Stimulated activated CD8-positive, alpha-beta memory T cell treated with anti-CD3 and anti-CD28 coated beads, Interleukin-15, amount 100 ng/mL, for 4 hours (primary cell): Measurements from ENCODE around the gene ZSCAN9.

Source experiments
- DNase-seq, 2 donors: peaks; one replicate each; pipeline ENCODE4 v3.0.0-alpha.2; 2020; ENCODE audit warnings: low read depth in 2 of 2

ZSCAN9 gene

DNA sequence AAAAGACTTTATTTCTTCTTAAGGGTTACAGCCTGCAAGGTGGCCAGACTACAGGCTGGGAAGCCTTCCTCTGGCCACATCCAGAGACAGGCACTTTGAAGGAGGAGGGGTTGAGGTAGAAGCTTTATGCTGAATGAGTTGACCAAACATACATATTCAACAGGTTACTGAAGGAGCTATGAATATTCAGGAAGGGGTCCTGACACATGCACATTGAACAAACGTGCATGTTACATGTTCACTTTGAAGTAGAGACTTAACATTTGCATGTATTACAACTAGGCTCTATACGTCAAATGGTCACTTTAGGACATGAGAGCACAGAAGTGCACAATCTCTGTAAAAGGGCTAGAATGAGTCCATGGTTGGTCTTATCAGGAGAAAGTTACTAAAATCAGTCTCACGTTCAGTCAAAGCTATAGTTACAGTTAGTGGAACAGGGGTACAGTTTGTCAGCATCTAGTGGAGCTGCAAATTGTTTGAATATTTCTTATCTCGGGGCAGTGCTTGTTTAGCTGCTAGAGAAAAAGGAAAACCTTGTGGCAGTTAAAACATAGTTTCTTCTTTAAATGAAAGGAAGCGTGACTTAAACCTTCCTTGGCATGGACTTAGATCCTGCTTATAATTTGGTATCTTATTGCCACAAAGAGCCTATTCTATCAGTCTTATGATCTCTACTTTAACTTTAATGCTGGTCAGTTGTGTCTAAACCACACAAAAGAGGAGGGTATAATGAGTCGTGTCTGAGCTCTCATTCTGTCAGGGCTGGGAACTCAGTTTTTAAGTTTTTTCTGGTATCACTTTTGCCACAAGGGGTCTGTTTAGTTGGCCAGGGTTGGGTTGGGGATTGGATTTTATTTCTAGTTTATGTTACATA, 4.6 kb upstream of the ZSCAN9 start:
- DNase-seq: no peak

DNA sequence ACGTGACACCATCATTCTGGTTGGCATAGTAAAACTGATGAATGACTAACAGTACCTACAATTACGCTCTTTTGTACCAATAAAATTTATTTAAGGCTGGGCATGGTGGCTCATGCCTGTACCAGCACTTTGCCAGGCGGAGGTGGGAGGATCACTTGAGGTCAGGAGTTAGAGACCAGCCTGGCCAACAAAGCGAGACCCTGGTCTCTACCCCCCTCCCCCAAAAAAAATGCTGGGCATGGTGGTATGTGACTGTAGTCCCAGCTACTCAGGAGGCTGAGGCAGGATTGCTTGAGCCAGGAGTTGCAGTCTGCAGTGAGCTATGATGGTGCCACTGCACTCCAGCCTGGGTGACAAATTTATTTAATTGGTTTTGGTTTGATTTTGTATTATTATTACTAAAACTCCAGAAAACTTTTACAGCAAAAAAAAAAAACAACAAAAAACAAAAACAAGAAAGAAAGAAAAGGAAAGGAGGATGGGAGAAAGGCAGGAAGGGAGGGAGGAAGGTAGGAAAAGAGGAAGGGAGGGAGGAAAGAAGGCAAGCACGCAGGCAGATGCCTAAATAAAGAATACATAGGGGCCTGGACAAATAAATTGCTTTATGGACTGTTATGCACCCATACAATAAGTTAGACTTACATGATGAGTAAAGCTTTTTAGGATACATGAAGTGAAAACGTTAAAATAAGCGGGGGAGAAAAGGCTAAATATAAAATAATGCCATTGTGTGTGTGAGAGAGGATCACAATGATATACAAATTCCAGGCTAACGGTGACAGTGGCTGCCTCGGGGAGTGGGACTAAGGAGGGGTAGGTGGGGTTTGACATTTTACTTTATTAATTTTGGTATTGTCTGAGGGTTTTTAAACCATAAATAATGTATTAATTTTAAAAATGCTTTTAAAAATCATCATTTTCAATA, 682 bp upstream of the ZSCAN9 start:
- DNase-seq: no peak

DNA sequence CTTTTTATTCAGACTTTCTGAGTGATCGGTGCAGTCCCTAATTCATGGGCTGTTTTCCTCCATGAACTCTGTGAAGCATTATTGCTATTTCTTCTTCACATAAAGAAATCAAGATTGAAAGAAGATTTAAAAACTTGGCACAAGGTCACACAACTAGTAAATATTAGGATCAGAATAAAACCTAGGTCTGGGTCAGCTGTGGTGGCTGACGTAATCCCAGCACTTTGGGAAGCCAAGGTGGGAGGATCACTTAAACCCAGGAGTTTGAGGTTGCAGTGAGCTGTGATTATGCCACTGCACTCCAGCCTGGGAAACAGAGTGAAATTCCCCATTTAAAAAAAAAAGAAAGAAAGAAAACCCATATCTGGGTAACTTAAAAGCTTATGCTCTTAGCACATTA, 1.4 kb downstream of the ZSCAN9 start:
- DNase-seq: no peak

DNA sequence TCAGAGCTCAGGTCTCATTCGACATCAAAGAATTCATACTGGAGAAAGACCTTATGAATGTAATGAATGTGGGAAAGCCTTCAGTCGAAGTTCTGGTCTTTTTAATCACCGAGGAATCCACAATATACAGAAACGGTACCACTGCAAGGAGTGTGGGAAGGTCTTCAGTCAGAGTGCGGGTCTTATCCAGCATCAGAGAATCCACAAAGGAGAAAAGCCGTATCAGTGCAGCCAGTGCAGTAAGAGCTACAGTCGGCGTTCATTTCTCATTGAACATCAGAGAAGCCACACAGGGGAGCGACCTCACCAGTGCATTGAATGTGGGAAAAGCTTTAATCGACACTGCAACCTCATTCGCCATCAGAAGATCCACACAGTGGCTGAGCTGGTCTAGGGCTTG, 7.7 kb downstream of the ZSCAN9 start:
- DNase-seq: no peak

DNA sequence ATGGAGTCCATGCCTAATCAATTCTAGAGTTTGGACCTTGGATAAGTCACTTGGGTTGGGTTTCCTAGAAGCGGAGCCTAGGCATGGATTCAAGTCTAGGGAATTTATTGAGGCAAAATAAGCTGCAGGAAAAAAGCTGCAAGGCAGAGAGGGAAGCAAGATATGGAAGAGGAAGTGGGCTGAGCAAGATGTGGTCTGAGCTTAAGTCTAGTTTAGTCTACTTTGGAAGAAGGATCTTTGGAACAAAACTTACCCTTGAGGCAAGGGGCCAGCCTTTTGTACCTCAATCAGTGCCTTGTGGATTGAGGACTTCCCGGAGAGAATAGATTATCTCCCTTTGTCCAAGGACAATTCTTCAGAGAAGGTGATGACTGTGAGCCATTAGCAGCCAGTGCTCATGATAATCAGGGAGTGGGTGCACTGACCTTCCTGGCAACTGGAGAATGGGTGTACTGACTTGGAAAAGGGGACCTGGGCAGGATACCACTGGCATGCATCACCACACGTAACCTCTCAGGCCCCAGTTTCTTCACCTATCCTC, 10.9 kb downstream of the ZSCAN9 start:
- DNase-seq: no peak

DNA sequence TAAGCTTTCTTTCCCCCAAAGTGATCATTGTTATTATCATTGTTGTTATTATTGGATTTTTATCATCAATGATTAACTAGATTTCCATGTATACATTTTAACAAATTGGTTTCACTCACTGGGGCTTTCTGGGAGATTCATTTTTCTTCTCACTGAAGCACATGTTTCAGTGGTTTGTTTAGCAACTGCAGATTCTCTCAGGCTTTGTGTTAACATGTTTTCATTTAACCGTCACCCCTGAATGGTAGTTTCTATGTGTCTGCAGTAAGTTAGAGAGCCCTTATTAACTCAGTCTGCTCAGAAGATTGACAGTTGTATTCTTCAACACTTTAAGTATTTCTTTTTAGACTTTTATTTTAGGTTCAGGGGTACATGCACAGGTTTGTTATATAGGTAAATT, 14.6 kb downstream of the ZSCAN9 start:
- DNase-seq: no peak

DNA sequence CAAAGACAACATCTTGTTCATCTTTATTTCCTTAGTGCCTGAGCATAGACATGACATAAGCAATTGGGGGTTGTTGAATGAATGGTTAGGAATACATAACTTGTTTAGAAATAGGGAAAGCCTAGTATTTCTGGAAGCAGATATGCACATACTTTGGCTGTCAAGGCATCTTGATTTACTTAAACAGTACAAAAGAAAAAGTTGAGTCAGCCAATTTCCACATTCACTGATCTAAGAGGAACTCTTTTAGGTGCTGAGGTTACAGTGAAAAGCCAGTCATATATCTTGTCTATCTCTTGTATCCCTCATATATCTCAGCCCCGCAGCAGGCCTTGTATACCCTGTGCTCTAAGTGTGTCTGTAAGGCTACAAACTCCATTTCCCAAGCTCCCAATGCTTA, 15.4 kb downstream of the ZSCAN9 start:
- no peak for DNase-seq

DNA sequence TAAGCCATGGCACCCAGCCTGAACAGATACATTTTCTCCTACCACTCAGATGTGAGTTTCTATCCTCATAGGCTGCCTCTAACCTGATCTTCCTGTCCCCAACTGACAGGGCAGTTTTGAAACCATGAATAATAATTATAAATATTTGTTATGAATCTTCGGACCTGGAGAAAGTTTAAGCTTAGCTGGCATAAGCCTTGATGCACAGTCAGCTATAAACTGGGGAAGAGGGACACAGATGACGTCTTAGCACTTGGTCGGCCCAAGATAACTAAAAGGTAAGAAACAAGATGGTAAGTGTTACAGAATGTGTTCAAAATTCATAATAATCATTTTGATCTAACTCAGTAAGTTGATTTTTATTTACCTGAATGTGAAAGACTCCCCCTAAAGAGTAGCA, 18.9 kb downstream of the ZSCAN9 start:
- no peak for DNase-seq

GRCh38 chr6:28245206-28245941, 20.3 kb downstream of the ZSCAN9 start:
- DNase-seq: no peak

DNA sequence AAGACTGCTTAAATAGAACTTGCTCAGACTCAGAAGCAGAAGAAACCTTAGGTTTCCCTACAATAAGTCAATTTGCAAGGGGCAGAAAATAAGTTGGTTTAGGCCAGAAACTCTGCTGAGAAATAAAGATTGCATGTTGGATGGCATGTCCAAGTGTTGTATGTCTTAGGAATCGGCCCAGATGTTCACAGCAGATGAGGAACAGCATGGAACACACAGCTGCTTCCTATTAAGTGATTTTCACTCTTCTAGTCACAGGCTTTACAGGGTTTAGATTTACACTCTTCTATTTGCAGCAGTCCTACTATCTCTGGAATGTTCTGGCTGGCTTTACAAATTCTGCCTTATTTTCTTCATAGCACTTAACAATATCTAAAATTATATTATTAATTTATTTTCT, 23.8 kb downstream of the ZSCAN9 start:
- no peak for DNase-seq

GRCh38 chr6:28250747-28251146, 25.7 kb downstream of the ZSCAN9 start:
- no peak for DNase-seq

GRCh38 chr6:28251661-28252008, 26.6 kb downstream of the ZSCAN9 start:
- DNase-seq: no peak

GRCh38 chr6:28252009-28252975, 27.2 kb downstream of the ZSCAN9 start, which contains the start of gene ZKSCAN4:
ZKSCAN4 (minus strand) TSS chr6:28252269; CDS start chr6:28251980, 289 bp downstream.
- peak; percentile 42 to 62 for DNase-seq

DNA sequence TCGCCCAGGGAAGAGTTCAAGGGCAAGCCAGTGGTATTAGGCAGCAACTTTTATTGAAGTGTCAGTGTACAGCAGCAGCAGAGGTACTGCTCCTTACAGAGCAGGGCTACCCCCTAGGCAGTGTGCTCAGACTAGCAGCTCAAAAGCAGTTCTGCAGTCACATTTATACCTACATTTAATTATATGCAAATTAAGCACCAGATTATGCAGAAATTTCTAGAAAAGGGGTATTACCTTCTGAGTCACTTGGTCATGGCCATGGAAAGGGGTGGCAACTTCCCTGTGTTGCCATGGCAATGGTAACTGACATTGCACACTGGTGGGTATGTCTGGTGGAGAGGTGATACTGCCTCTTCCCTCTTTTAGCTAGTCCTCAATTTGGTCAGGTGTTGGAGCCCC, 29.0 kb downstream of the ZSCAN9 start:
- DNase-seq: no peak

- DNase-seq: no peak
Measured at GRCh38 chr6:28257042-28257441, 32.0 kb downstream of the ZSCAN9 start.

DNA sequence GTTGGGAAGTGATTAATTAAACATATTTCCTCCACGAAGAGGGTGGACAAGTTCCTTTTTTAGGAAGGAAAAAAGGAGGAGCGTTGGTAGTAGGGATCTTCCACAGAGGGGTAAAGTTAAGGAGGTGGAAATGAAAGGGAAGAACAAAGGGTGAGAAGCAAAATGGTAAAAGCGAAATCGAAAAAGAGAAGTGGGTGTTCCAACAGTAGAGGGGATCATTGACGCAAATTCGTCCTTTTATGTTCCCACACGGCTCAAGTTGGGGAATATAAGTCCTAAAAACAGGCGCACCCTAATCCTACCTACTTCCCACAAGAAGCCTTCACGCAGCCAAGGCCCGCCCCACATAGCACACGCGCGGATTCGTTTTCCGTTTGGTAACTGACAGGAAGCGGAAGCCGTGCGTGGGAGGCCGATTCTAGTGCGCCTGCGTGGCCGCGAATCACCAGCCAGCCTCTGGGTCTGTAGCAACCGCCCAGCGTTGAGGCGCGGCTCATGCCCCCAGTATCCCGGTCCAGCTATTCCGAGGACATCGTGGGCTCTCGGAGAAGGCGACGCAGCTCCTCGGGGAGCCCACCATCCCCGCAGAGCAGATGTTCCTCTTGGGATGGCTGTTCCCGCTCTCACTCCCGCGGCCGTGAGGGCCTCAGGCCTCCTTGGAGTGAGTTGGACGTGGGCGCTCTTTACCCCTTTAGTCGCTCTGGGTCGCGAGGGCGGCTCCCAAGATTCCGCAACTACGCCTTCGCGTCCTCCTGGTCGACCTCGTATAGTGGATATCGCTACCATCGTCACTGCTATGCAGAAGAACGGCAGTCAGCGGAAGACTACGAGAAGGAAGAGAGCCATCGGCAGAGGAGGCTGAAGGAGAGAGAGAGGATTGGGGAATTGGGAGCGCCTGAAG, 34.1 kb downstream of the ZSCAN9 start, which contains the start of gene NKAPL:
Gene NKAPL (plus strand): TSS at position 421 of the 901 bp plus-strand sequence. CDS start 75 bp downstream, at position 496.
- peak; percentile 46 to 51 for DNase-seq

DNA sequence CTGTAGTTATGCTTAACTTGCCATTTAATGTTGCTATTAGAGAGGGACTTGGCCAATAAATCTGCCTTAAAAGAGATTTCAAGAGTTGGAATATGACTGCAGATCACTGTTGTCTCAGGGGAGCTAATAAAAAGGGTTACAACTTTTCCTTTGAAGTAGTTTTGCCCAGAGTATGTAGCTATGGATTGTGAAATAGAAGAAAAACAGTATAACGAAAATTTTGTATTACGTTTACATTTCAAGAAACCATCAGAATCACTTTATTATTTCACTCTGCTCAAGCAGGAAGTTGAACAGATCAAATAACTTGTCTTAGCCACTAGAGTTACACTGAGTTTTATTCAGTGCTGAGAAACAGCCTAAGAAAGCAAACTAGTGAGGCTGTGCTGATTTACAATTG, 38.8 kb downstream of the ZSCAN9 start:
- DNase-seq: no peak

- no peak for DNase-seq
Measured at GRCh38 chr6:28264834-28265401, 39.8 kb downstream of the ZSCAN9 start.

DNA sequence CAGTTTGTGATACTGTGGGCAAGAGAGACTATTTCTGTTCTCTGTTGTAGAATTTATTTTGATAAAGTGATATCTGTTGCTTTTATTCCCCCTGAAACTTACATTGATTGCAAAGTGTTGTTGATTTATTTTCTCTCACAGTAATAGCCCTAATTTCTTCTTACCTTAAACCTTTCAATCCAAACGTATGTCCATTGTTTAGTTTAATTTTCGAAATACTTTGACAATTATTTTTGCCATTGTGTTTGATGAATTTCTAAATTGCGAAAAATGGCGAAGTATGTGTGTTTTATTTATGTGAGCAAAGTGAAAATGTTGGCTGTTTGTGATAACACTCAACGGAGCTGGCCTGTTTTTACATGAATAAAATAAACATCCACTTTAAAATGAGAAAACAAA, 41.5 kb downstream of the ZSCAN9 start:
- no peak for DNase-seq
